Fibroblast of lung (primary cell): ENCODE measurements around the gene ACOT7. TPM values are rescaled to one million over a fixed set of nuclear protein-coding genes. Genes with fewer than 3 reads are reported as not detected.

Experiments used
- DNase-seq, 2 donors: peaks; one replicate each; pipeline versions ENCODE4 v3.0.0 to v3.0.0-alpha.2; 2010; ENCODE audit warnings: low read depth in 2 of 2
- H2AFZ ChIP-seq: 2 replicates; pipeline ENCODE4 v1.5.1; 2012; ENCODE audit warnings: low read length, control low read depth, inconsistent platforms
- H3K27ac ChIP-seq: 2 replicates; pipeline ENCODE4 v1.5.1; 2011; ENCODE audit warnings: low read length, control low read depth; ENCODE audit not compliant: insufficient read depth
- H3K27me3 ChIP-seq: 2 replicates; pipeline ENCODE4 v1.5.1; 2011; ENCODE audit warnings: mild to moderate bottlenecking, low read length; ENCODE audit not compliant: control insufficient read depth, insufficient read depth
- H3K36me3 ChIP-seq: 2 replicates; pipeline ENCODE4 v1.5.1; 2011; ENCODE audit warnings: low read length; ENCODE audit not compliant: control insufficient read depth, insufficient read depth
- H3K4me1 ChIP-seq: 2 replicates; pipeline ENCODE4 v1.5.1; 2011; ENCODE audit warnings: low read length; ENCODE audit not compliant: control insufficient read depth, insufficient read depth; ENCODE audit errors: extremely low read depth
- H3K4me2 ChIP-seq: 2 replicates; pipeline ENCODE4 v1.5.1; 2011; ENCODE audit warnings: low read length, control low read depth; ENCODE audit not compliant: insufficient read depth; ENCODE audit errors: extremely low read depth
- H3K4me3 ChIP-seq, 4 experiments: fragments of 200-600 bp in 1 of 4; sonication (generic) in 1 of 4; replicated peaks in 1 of 4; 2 replicates each; pipeline ENCODE4 v1.5.1; 2011 to 2016; ENCODE audit warnings: low read length in 4 of 4, low read depth in 3 of 4, mild to moderate bottlenecking in 3 of 4, control low read depth in 2 of 4, inconsistent platforms in 1 of 4, mixed read lengths in 1 of 4; ENCODE audit not compliant: insufficient read depth in 1 of 4; ENCODE audit errors: control extremely low read depth in 1 of 4
- H3K79me2 ChIP-seq: 2 replicates; pipeline ENCODE4 v1.5.1; 2012; ENCODE audit warnings: mild to moderate bottlenecking, low read length, inconsistent platforms; ENCODE audit not compliant: control insufficient read depth, insufficient read depth
- H3K9ac ChIP-seq: 2 replicates; pipeline ENCODE4 v1.5.1; 2011; ENCODE audit warnings: mild to moderate bottlenecking, low read length, control low read depth; ENCODE audit not compliant: insufficient read depth
- H3K9me3 ChIP-seq: 2 replicates; pipeline ENCODE4 v1.5.1; 2012; ENCODE audit warnings: low read depth, low read length; ENCODE audit not compliant: control insufficient read depth, insufficient read depth
- H4K20me1 ChIP-seq: 2 replicates; pipeline ENCODE4 v1.5.1; 2011; ENCODE audit warnings: low read length; ENCODE audit not compliant: control insufficient read depth, insufficient read depth; ENCODE audit errors: extremely low read depth
- EZH2 ChIP-seq: IDR thresholded peaks from 2 replicates; pipeline ENCODE4 v1.5.1; 2012; ENCODE audit warnings: low read length, control low read depth, mild to moderate bottlenecking; ENCODE audit errors: missing control alignments
- polyA plus RNA-seq, 2 donors: library from polyadenylated mRNA; depleted of rRNA in 1 of 2; stranded (reverse) in 1 of 2; unstranded in 1 of 2; fragments of >200 nt; gene quantifications; 2 replicates each; pipeline ENCODE4 v1.2.1, GENCODE V29; 2011 to 2012; ENCODE audit warnings: missing spikeins in 1 of 2
- total RNA-seq: library from RNA; depleted of rRNA; stranded (reverse); fragments of >200 nt; gene quantifications from 2 replicates; pipeline ENCODE4 v1.2.1, GENCODE V29; 2014
- TF ChIP-seq, protein P1 (sequence below), 2 donors: IDR thresholded peaks in 1 of 2; conservative IDR thresholded peaks in 1 of 2; 1 replicate in 1 of 2; 2 replicates in 1 of 2; pipeline ENCODE4 v1.5.1; 2011 to 2012; ENCODE audit warnings: low read length in 2 of 2, control low read depth in 1 of 2, inconsistent platforms in 1 of 2, low read depth in 1 of 2, mild to moderate bottlenecking in 1 of 2

ACOT7 gene
- total and polyA plus RNA-seq, 2 donors (not counting 1 experiment from before 2014, with no cell fraction given) = 50.7 to 58.0 TPM

DNA sequence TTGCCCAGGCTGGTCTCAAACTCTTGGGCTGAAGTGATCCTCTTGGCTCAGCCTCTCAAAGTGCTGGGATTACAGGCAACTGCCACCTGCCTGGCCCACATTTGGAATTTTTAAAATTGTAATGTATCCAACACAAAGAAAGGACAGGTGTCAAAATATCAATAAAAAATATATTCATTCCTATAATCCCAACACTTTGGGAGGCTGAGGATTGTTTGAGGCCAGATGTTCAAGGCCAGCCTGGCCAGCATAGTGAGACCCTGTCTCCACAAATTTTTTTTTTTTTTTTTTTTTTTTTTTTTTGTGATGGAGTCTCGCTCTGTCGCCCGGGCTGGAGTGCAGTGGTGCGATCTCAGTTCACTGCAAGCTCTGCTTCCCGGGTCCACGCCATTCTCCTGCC is 16.2 kb upstream of the ACOT7 start:
- DNase-seq = no peak
- Histone ChIP-seq H3K9me3 (no peaks in the 10 kb centered on the region), H3K36me3 (no peaks in the 10 kb centered on the region), H3K9ac (no peak overlapping the region), H3K4me2 (no peak overlapping the region), H3K4me3 (no peak overlapping the region), H4K20me1 (no peaks in the 10 kb centered on the region), H3K4me1 (no peaks in the 10 kb centered on the region), H3K27me3 (peaks cover 5% of the 10 kb centered on the region), H3K27ac (no peak overlapping the region), H3K79me2 (no peaks in the 10 kb centered on the region), H2AFZ (no peak overlapping the region)
- no peak for TF ChIP-seq EZH2
- TF ChIP-seq, protein P1, sequence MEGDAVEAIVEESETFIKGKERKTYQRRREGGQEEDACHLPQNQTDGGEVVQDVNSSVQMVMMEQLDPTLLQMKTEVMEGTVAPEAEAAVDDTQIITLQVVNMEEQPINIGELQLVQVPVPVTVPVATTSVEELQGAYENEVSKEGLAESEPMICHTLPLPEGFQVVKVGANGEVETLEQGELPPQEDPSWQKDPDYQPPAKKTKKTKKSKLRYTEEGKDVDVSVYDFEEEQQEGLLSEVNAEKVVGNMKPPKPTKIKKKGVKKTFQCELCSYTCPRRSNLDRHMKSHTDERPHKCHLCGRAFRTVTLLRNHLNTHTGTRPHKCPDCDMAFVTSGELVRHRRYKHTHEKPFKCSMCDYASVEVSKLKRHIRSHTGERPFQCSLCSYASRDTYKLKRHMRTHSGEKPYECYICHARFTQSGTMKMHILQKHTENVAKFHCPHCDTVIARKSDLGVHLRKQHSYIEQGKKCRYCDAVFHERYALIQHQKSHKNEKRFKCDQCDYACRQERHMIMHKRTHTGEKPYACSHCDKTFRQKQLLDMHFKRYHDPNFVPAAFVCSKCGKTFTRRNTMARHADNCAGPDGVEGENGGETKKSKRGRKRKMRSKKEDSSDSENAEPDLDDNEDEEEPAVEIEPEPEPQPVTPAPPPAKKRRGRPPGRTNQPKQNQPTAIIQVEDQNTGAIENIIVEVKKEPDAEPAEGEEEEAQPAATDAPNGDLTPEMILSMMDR (conservative IDR thresholded peaks at IDR 0.05 in 1 of 2, IDR thresholded peaks at IDR 0.05 in 1 of 2; ENCODE audit: low read depth in 1 of 2, low read length in 2 of 2) = no peak

DNA sequence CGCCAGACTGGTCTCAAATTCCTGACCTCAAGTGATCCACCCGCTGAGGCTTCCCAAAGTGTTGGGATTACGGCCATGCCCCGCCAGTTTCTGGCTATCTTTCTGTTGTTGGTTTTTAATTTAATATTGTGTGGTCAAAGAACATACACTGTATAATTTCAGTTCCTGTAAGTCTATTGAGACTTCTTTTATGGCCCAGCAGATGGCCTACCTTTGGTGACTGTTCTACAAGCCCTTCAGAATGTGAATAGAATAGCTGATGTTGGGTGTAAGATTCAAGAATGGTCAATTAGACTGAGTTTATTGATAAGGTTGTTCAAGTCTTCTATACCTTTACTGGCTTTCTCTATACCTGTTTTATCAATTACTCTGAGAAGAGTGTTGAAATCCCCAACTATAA is 15.5 kb upstream of the ACOT7 start:
- H3K27me3 ChIP-seq = peaks cover 3% of the 10 kb centered on the region
- no peak overlapping the region for H3K4me3 ChIP-seq
- H3K79me2 ChIP-seq = no peaks in the 10 kb centered on the region
- H4K20me1 ChIP-seq = no peaks in the 10 kb centered on the region
- H2AFZ ChIP-seq = no peak overlapping the region
- H3K36me3 ChIP-seq = no peaks in the 10 kb centered on the region
- no peak for DNase-seq
- no peaks in the 10 kb centered on the region for H3K4me1 ChIP-seq
- H3K9me3 ChIP-seq = no peaks in the 10 kb centered on the region
- H3K9ac ChIP-seq = no peak overlapping the region
- no peak overlapping the region for H3K4me2 ChIP-seq
- H3K27ac ChIP-seq = no peak overlapping the region
- TF ChIP-seq EZH2 = no peak
- TF ChIP-seq, protein P1 (conservative IDR thresholded peaks at IDR 0.05 in 1 of 2, IDR thresholded peaks at IDR 0.05 in 1 of 2; ENCODE audit: low read depth in 1 of 2, low read length in 2 of 2) = peak in 1 of 2 donors; percentile 8

DNA sequence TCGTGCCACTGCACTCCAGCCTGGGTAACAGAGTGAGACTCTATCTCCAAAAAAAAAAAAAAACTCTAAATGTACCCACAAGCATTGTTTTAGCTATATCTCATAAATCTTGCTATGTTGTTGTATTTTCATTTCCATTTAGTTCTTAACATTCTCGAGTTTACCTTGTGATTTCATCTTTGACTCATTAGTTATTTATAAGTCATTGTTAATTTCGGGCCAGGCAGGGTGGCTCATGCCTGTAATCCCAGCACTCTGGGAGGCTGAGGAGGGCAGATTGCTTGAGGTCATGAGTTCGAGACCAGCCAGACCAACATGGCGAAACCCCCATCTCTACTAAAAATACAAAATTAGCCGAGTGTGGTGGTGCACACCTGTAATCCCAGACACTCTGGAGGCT is 14.5 kb upstream of the ACOT7 start:
- Histone ChIP-seq H3K27me3 (peaks cover 3% of the 10 kb centered on the region), H3K4me1 (no peaks in the 10 kb centered on the region), H3K9me3 (no peaks in the 10 kb centered on the region), H3K27ac (no peak overlapping the region), H3K4me3 (no peak overlapping the region), H3K9ac (no peak overlapping the region), H3K4me2 (no peak overlapping the region), H3K79me2 (no peaks in the 10 kb centered on the region), H2AFZ (no peak overlapping the region), H4K20me1 (no peaks in the 10 kb centered on the region), H3K36me3 (no peaks in the 10 kb centered on the region)
- no peak for DNase-seq
- TF ChIP-seq, protein P1 (conservative IDR thresholded peaks at IDR 0.05 in 1 of 2, IDR thresholded peaks at IDR 0.05 in 1 of 2; ENCODE audit: low read depth in 1 of 2, low read length in 2 of 2) = no peak
- no peak for TF ChIP-seq EZH2
